ENCODE data around the gene LCN10.

LCN10 gene

DNA sequence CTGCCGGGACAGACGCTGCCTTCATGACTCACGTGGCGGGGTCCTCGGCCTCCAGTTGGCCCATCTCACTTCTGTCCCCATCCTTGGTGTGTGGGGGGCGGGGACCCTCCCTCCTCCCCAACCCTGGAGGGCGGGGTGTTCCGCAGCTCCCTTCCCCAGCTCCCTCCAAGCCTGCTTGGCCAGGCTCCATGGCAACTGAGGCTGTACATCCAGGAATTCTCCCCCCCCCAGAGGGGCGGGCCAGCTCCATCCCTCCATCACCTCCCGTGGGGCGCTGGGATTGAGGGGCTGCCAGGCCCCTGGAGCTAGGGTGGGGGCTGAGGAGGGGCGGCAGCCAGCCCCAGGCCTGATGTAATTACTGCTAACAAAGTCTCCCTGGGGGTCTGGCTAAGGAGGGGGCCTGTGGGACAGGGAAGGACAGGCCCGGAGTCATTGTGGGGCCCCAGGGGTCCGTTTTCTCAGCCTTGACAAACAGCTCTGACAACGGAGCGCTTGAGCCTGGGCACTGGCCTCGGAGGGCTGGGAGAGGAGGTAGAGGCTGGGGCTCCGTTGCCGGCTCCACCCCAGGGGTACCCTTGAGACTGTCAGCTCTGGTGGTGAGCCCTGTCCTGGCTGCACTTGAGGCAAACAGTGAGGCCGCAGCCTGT, 22.4 kb downstream of the LCN10 start:
- no peak overlapping the region for H3K27ac ChIP-seq
- H3K27me3 ChIP-seq (ENCODE audit: insufficient read depth, low read depth, severe bottlenecking), result no peaks in the 10 kb centered on the region
- no peaks in the 10 kb centered on the region for H3K9me3 ChIP-seq (ENCODE audit: severe bottlenecking)
- H3K36me3 ChIP-seq, result peaks cover 46% of the 10 kb centered on the region
- no peak overlapping the region for H3K4me3 ChIP-seq (ENCODE audit: low read depth, low read length)
- no peak for TF ChIP-seq CTCF (IDR thresholded peaks at IDR 0.05; ENCODE audit: low read depth, low read length)
- no peak for DNase-seq

GRCh38 chr9:136719195-136719880, 23.4 kb downstream of the LCN10 start:
- no peak for DNase-seq
- no peak for TF ChIP-seq CTCF (IDR thresholded peaks at IDR 0.05; ENCODE audit: low read depth, low read length)
- no peak overlapping the region for H3K4me3 ChIP-seq (ENCODE audit: low read depth, low read length)
- H3K9me3 ChIP-seq (ENCODE audit: severe bottlenecking), result no peaks in the 10 kb centered on the region
- H3K27me3 ChIP-seq (ENCODE audit: insufficient read depth, low read depth, severe bottlenecking), result no peaks in the 10 kb centered on the region
- no peak overlapping the region for H3K27ac ChIP-seq
- peaks cover 43% of the 10 kb centered on the region for H3K36me3 ChIP-seq

GRCh38 chr9:136718345-136719194, 24.2 kb downstream of the LCN10 start:
- H3K36me3 ChIP-seq, result peaks cover 42% of the 10 kb centered on the region
- no peak for TF ChIP-seq CTCF (IDR thresholded peaks at IDR 0.05; ENCODE audit: low read depth, low read length)
- H3K9me3 ChIP-seq (ENCODE audit: severe bottlenecking), result no peaks in the 10 kb centered on the region
- H3K4me3 ChIP-seq (ENCODE audit: low read depth, low read length), result no peak overlapping the region
- no peak overlapping the region for H3K27ac ChIP-seq
- no peak for DNase-seq
- H3K27me3 ChIP-seq (ENCODE audit: insufficient read depth, low read depth, severe bottlenecking), result no peaks in the 10 kb centered on the region

GRCh38 chr9:136717399-136717798, 25.3 kb downstream of the LCN10 start:
- no peaks in the 10 kb centered on the region for H3K27me3 ChIP-seq (ENCODE audit: insufficient read depth, low read depth, severe bottlenecking)
- no peak for DNase-seq
- no peak for TF ChIP-seq CTCF (IDR thresholded peaks at IDR 0.05; ENCODE audit: low read depth, low read length)
- H3K9me3 ChIP-seq (ENCODE audit: severe bottlenecking), result no peaks in the 10 kb centered on the region
- peaks cover 30% of the 10 kb centered on the region for H3K36me3 ChIP-seq
- H3K27ac ChIP-seq, result no peak overlapping the region
- no peak overlapping the region for H3K4me3 ChIP-seq (ENCODE audit: low read depth, low read length)

GRCh38 chr9:136714893-136715274, 27.9 kb downstream of the LCN10 start:
- H3K4me3 ChIP-seq (ENCODE audit: low read depth, low read length), result no peak overlapping the region
- H3K27ac ChIP-seq, result no peak overlapping the region

More at GRCh38 chr9:136714893-136715274, 27.9 kb downstream of the LCN10 start:
- Histone ChIP-seq H3K36me3 (peaks cover 17% of the 10 kb centered on the region), H3K27me3 (ENCODE audit: insufficient read depth, low read depth, severe bottlenecking) (no peaks in the 10 kb centered on the region), H3K9me3 (ENCODE audit: severe bottlenecking) (no peaks in the 10 kb centered on the region)
- TF ChIP-seq CTCF (IDR thresholded peaks at IDR 0.05; ENCODE audit: low read depth, low read length), result no peak
- no peak for DNase-seq
